HCT116 (cell line): ENCODE measurements around the gene FAM13C. TPM values are rescaled to one million over a fixed set of nuclear protein-coding genes. Genes with fewer than 3 reads are reported as not detected.

Experiments
- ATAC-seq: fragments of 200-7000 bp; cut with Tn5 transposase; 2 replicates; pipeline ENCODE4 v1.9.1; 2020; ENCODE audit warnings: mild to moderate bottlenecking, moderate library complexity
- BruUV-seq: library from RNA; stranded (reverse); fragments of 400-500 nt; replicated peaks from 2 replicates; lab custom pipeline; 2021; lab: Mats Ljungman, UMichigan
- CTCF ChIA-PET: fragments of 300-600 bp; sonication (Branson Sonifier 250); formaldehyde crosslinking; loops from one replicate; lab custom pipeline; 2021; ENCODE audit warnings: antibody characterized with exemption; lab: Charles Lee
- POLR2A ChIA-PET: fragments of 300-600, 350-600 bp; sonication (Branson Sonifier 250); formaldehyde crosslinking; loops from one replicate; lab custom pipeline; 2021; ENCODE audit warnings: antibody characterized with exemption; lab: Charles Lee
- RAD21 ChIA-PET, 2 experiments: fragments of 300-600 bp; sonication (Branson Sonifier 250); formaldehyde crosslinking; loops; one replicate each; lab custom pipeline; 2023; ENCODE audit warnings: low total read pairs in 2 of 2; ENCODE audit not compliant: uncharacterized antibody in 2 of 2, unreplicated experiment in 2 of 2, low non-redundant PET in 1 of 2; lab: Charles Lee
- DNase-seq: peaks from one replicate; pipeline ENCODE4 v3.0.0-alpha.2; 2010; ENCODE audit warnings: low read depth, low spot score
- H2AFZ ChIP-seq: fragments of 200-600 bp; shearing (Covaris generic), sonication (generic); 2 replicates; pipeline ENCODE4 v1.6.1; 2017; ENCODE audit warnings: low read depth, mixed run types, mixed read lengths, antibody characterized with exemption, low read length; ENCODE audit not compliant: poor library complexity, severe bottlenecking
- H3K27ac ChIP-seq: 2 replicates; pipeline ENCODE4 v1.5.1; 2012; ENCODE audit warnings: low read depth, low read length
- H3K27me3 ChIP-seq: fragments of 200-600 bp; sonication (generic); 2 replicates; pipeline ENCODE4 v1.6.1; 2016; ENCODE audit warnings: mixed run types, low read length, mixed read lengths; ENCODE audit not compliant: insufficient read depth
- H3K36me3 ChIP-seq, 2 experiments: fragments of 200-500 bp in 1 of 2; fragments of 200-600 bp in 1 of 2; sonication (Bioruptor generic) in 1 of 2; sonication (generic) in 1 of 2; 2 replicates each; pipeline versions ENCODE4 v1.5.1 to v1.6.1; 2014 to 2016; ENCODE audit warnings: low read length in 2 of 2, inconsistent platforms in 1 of 2, mixed read lengths in 1 of 2, mixed run types in 1 of 2; ENCODE audit not compliant: insufficient read depth in 2 of 2, control insufficient read depth in 1 of 2
- H3K4me1 ChIP-seq, 2 experiments: fragments of 200-600 bp in 1 of 2; sonication (generic) in 1 of 2; 2 replicates each; pipeline versions ENCODE4 v1.5.1 to v1.6.1; 2012 to 2017; ENCODE audit warnings: low read length in 2 of 2, inconsistent platforms in 1 of 2, mild to moderate bottlenecking in 1 of 2, mixed read lengths in 1 of 2, mixed run types in 1 of 2, moderate library complexity in 1 of 2; ENCODE audit not compliant: insufficient read depth in 2 of 2, control insufficient read depth in 1 of 2
- H3K4me2 ChIP-seq: fragments of 200-600 bp; sonication (generic); 2 replicates; pipeline ENCODE4 v1.6.1; 2017; ENCODE audit warnings: mixed run types, low read length, mixed read lengths
- H3K4me3 ChIP-seq, 2 experiments: fragments of 200-600 bp in 1 of 2; sonication (generic) in 1 of 2; replicated peaks in 1 of 2; 2 replicates each; pipeline ENCODE4 v1.5.1; 2011 to 2016; ENCODE audit warnings: low read length in 2 of 2, control low read depth in 1 of 2, low read depth in 1 of 2, mild to moderate bottlenecking in 1 of 2, mixed read lengths in 1 of 2, mixed run types in 1 of 2
- H3K79me2 ChIP-seq: fragments of 200-600 bp; sonication (generic); 2 replicates; pipeline ENCODE4 v1.6.1; 2017; ENCODE audit warnings: mild to moderate bottlenecking, mixed run types, low read length, moderate library complexity, mixed read lengths; ENCODE audit not compliant: insufficient read depth
- H3K9ac ChIP-seq: fragments of 200-600 bp; sonication (generic); 2 replicates; pipeline ENCODE4 v1.6.1; 2016; ENCODE audit warnings: low read length, mixed read lengths
- H3K9me2 ChIP-seq: fragments of 200-600 bp; sonication (generic), shearing (Covaris generic); 2 replicates; pipeline ENCODE4 v1.6.1; 2017; ENCODE audit warnings: mixed run types, mild to moderate bottlenecking, moderate library complexity; ENCODE audit not compliant: insufficient read depth
- H3K9me3 ChIP-seq, 2 experiments: fragments of 200-500 bp in 1 of 2; fragments of 200-600 bp in 1 of 2; sonication (Bioruptor generic) in 1 of 2; sonication (generic) in 1 of 2; 2 replicates each; pipeline ENCODE4 v1.6.1; 2014 to 2017; ENCODE audit warnings: low read length in 2 of 2, mixed read lengths in 2 of 2, inconsistent platforms in 1 of 2, low read depth in 1 of 2, mild to moderate bottlenecking in 1 of 2, mixed run types in 1 of 2, moderate library complexity in 1 of 2; ENCODE audit not compliant: control insufficient read depth in 1 of 2, insufficient read depth in 1 of 2
- H4K20me1 ChIP-seq: fragments of 200-600 bp; sonication (generic), shearing (Covaris generic); 2 replicates; pipeline ENCODE4 v1.6.1; 2017; ENCODE audit warnings: mixed run types, mild to moderate bottlenecking, moderate library complexity; ENCODE audit not compliant: insufficient read depth
- ATF3 ChIP-seq: IDR thresholded peaks from 2 replicates; pipeline ENCODE4 v1.6.1; 2012
- CBX3 ChIP-seq: IDR thresholded peaks from 2 replicates; pipeline ENCODE4 v1.6.1; 2012; ENCODE audit warnings: low read depth
- CEBPB ChIP-seq: IDR thresholded peaks from 2 replicates; pipeline ENCODE4 v1.6.1; 2012; ENCODE audit warnings: low read depth
- CTCF ChIP-seq, 3 experiments: fragments of 200-600 bp in 1 of 3; sonication (generic) in 1 of 3; IDR thresholded peaks in 2 of 3; conservative IDR thresholded peaks in 1 of 3; 2 replicates each; pipeline ENCODE4 v1.5.1; 2012 to 2017; ENCODE audit warnings: low read depth in 2 of 3, low read length in 2 of 3, antibody characterized with exemption in 1 of 3, borderline replicate concordance in 1 of 3, control low read depth in 1 of 3, mild to moderate bottlenecking in 1 of 3, mixed read lengths in 1 of 3, mixed run types in 1 of 3, moderate library complexity in 1 of 3; ENCODE audit not compliant: insufficient read depth in 1 of 3
- EGR1 ChIP-seq: IDR thresholded peaks from 2 replicates; pipeline ENCODE4 v1.6.1; 2012; ENCODE audit warnings: low read depth
- ELF1 ChIP-seq: IDR thresholded peaks from 2 replicates; pipeline ENCODE4 v1.6.1; 2012; ENCODE audit warnings: low read depth, borderline replicate concordance
- JUND ChIP-seq: IDR thresholded peaks from 2 replicates; pipeline ENCODE4 v1.6.1; 2012
- POLR2A ChIP-seq: IDR thresholded peaks from 2 replicates; pipeline ENCODE4 v1.7.0; 2011; ENCODE audit warnings: borderline replicate concordance; ENCODE audit not compliant: insufficient read depth, insufficient read length; ENCODE audit errors: extremely low read depth
- POLR2AphosphoS5 ChIP-seq: IDR thresholded peaks from 2 replicates; pipeline ENCODE4 v1.6.1; 2011; ENCODE audit warnings: mild to moderate bottlenecking, low read depth, low read length, moderate library complexity
- REST ChIP-seq: IDR thresholded peaks from 2 replicates; pipeline ENCODE4 v1.6.1; 2012; ENCODE audit warnings: low read depth
- YY1 ChIP-seq: IDR thresholded peaks from 2 replicates; pipeline ENCODE4 v1.6.1; 2011; ENCODE audit warnings: low read length, low read depth, moderate library complexity, mild to moderate bottlenecking; ENCODE audit not compliant: insufficient replicate concordance; ENCODE audit errors: extremely low read depth
- ZBTB33 ChIP-seq: IDR thresholded peaks from 2 replicates; pipeline ENCODE4 v1.6.1; 2011; ENCODE audit warnings: mild to moderate bottlenecking, low read length, moderate library complexity; ENCODE audit not compliant: insufficient replicate concordance; ENCODE audit errors: extremely low read depth
- intact Hi-C: fragments of 100-400 bp; cut with micrococcal nuclease; formaldehyde crosslinking; loops from 2 replicates; pipeline ENCODE4 v1.10.0; 2022
- total RNA-seq: library from RNA; stranded (reverse); gene quantifications from one replicate; pipeline ENCODE4 v1.2.1, GENCODE V29; 2021; ENCODE audit not compliant: unreplicated experiment

Gene FAM13C
- total RNA-seq, 1 experiment from 2014 or later = 0.42 TPM

GRCh38 chr10:59342723-59343122, 19.6 kb downstream of the FAM13C start:
- Histone ChIP-seq H3K4me2 (no peak overlapping the region), H3K4me1 (no peaks in the 10 kb centered on the region), H2AFZ (no peak overlapping the region), H3K9ac (no peak overlapping the region), H4K20me1 (no peaks in the 10 kb centered on the region), H3K36me3 (no peaks in the 10 kb centered on the region), H3K9me2 (no peaks in the 10 kb centered on the region), H3K27me3 (peaks cover 4% of the 10 kb centered on the region; the same call in 1 of the 2 replicates), H3K4me3 (no peak overlapping the region), H3K79me2 (no peaks in the 10 kb centered on the region), H3K27ac (no peak overlapping the region), H3K9me3 (no peaks in the 10 kb centered on the region)
- ChIA-PET RAD21 (no interaction called here), POLR2A (no interaction called here), CTCF (no interaction called here)
- ATAC-seq (no peak), DNase-seq (no peak)
- BruUV-seq = no TSS peak
- TF ChIP-seq POLR2AphosphoS5 (no peak), EGR1 (no peak), ATF3 (no peak), REST (no peak), CTCF (IDR thresholded peaks at IDR 0.05 in 2 of 3, conservative IDR thresholded peaks at IDR 0.05 in 1 of 3; ENCODE audit: borderline replicate concordance in 1 of 3, insufficient read depth in 1 of 3, low read depth in 2 of 3, low read length in 2 of 3) (no peak), ZBTB33 (no peak), JUND (no peak), CEBPB (no peak), CBX3 (no peak), YY1 (no peak), ELF1 (no peak), POLR2A (no peak)
- intact Hi-C loops = no loop called here
